K562 (cell line): ENCODE data around the gene C2. TPM values are rescaled to one million over a fixed set of nuclear protein-coding genes. Genes with fewer than 3 reads are reported as not detected.

Source experiments
- ARID1B ChIP-seq: fragments of 450-650 bp; IDR thresholded peaks from 2 replicates; pipeline ENCODE4 v1.6.1; 2016; ENCODE audit warnings: antibody characterized with exemption, mild to moderate bottlenecking, inconsistent platforms
- DMBX1 ChIP-seq: fragments of 250-450 bp; sonication (Bioruptor Pico); IDR thresholded peaks from 2 replicates; pipeline ENCODE4 v1.8.0; 2022; ENCODE audit warnings: inconsistent platforms, mild to moderate bottlenecking, moderate library complexity, borderline replicate concordance
- HNRNPL ChIP-seq: fragments of 200-400 bp; formaldehyde crosslinking; IDR thresholded peaks from 2 replicates; pipeline ENCODE4 v1.6.1; 2017; ENCODE audit warnings: low read depth, mild to moderate bottlenecking, low read length
- NR2C2 ChIP-seq, 2 experiments: fragments of 200-800 bp in 1 of 2; sonication (Bioruptor generic) in 1 of 2; sonication (generic) in 1 of 2; formaldehyde crosslinking in 1 of 2; IDR thresholded peaks; 2 replicates each; pipeline versions ENCODE4 v1.6.1 to v1.8.0; 2016 to 2022; ENCODE audit warnings: mild to moderate bottlenecking in 1 of 2, missing compliant biosample characterization in 1 of 2, missing genetic modification characterization in 1 of 2, missing genetic modification reagents in 1 of 2
- NR3C1 ChIP-seq: sonication (generic); formaldehyde crosslinking; IDR thresholded peaks from 2 replicates; pipeline ENCODE4 v1.8.1; 2022; ENCODE audit warnings: missing genetic modification reagents
- POLR2AphosphoS2 ChIP-seq: IDR thresholded peaks from 2 replicates; pipeline ENCODE4 v1.6.1; 2012; ENCODE audit warnings: low read length, improper control_type of control experiment
- SAP30 ChIP-seq: fragments of 200-600 bp; sonication (generic); IDR thresholded peaks from 2 replicates; pipeline ENCODE4 v1.6.1; 2012; ENCODE audit warnings: borderline replicate concordance, low read depth, mild to moderate bottlenecking, moderate library complexity, low read length, control low read depth, inconsistent platforms; ENCODE audit not compliant: insufficient read depth, poor library complexity, severe bottlenecking
- ZNF175 ChIP-seq: fragments of 200-800 bp; sonication (Bioruptor generic); IDR thresholded peaks from 2 replicates; pipeline ENCODE4 v1.6.1; 2016; ENCODE audit warnings: low read depth, mild to moderate bottlenecking, missing genetic modification characterization, missing compliant biosample characterization
- ZNF184 ChIP-seq: sonication (generic); formaldehyde crosslinking; IDR thresholded peaks from 2 replicates; pipeline ENCODE4 v1.5.0; 2020; ENCODE audit warnings: missing genetic modification reagents
- ZSCAN32 ChIP-seq: fragments of 450-650 bp; formaldehyde crosslinking; IDR thresholded peaks from 2 replicates; pipeline ENCODE4 v1.4.0; 2020; ENCODE audit warnings: mild to moderate bottlenecking, moderate library complexity
- polyA plus RNA-seq, 8 experiments: library from polyadenylated mRNA; depleted of rRNA in 4 of 8; stranded (reverse) in 5 of 8; unstranded in 3 of 8; fragments of >200 nt; fragmentation: Nextera tagmentation in 2 of 8; fragmentation: Illumina TruSeq in 1 of 8; extraction: Ambion mirVana in 2 of 8; extraction: Trizol in 1 of 8; gene quantifications; 2 replicates each; pipeline versions ENCODE4 v1.2.1 to v1.2.3, GENCODE V29; 2011 to 2014; ENCODE audit warnings: inconsistent platforms in 1 of 8, missing spikeins in 1 of 8
- total RNA-seq, 7 experiments: library from RNA; depleted of rRNA in 6 of 7; stranded (reverse); fragments of >200 nt in 6 of 7; fragmentation: Illumina TruSeq in 2 of 7; extraction: Trizol in 2 of 7; gene quantifications; 2 replicates each; pipeline versions ENCODE4 v1.2.1 to v1.2.3, GENCODE V29; 2011 to 2021; ENCODE audit warnings: low replicate concordance in 1 of 7
- TF ChIP-seq, protein P1 (sequence below): fragments of 450-650 bp; IDR thresholded peaks from 2 replicates; pipeline ENCODE4 v1.6.1; 2016; ENCODE audit warnings: antibody characterized with exemption
- TF ChIP-seq, protein P2 (sequence below): sonication (generic); formaldehyde crosslinking; IDR thresholded peaks from 2 replicates; pipeline ENCODE4 v1.9.0; 2022; ENCODE audit warnings: mild to moderate bottlenecking, missing genetic modification reagents
- TF ChIP-seq, protein P3 (sequence below): sonication (generic); formaldehyde crosslinking; IDR thresholded peaks from 2 replicates; pipeline ENCODE4 v1.8.0; 2022; ENCODE audit warnings: mild to moderate bottlenecking, low read depth, missing genetic modification reagents
- TF ChIP-seq, protein P4 (sequence below): sonication (generic); formaldehyde crosslinking; IDR thresholded peaks from 2 replicates; pipeline ENCODE4 v1.8.0; 2023; ENCODE audit warnings: mild to moderate bottlenecking, missing genetic modification reagents

C2 gene
- total and polyA plus RNA-seq, 9 of the 15 experiments (the other 6 are each of a cell fraction or from before 2014, with no cell fraction given) = 0.05 to 1.1 (median 0.39) TPM; not detected in 1

DNA sequence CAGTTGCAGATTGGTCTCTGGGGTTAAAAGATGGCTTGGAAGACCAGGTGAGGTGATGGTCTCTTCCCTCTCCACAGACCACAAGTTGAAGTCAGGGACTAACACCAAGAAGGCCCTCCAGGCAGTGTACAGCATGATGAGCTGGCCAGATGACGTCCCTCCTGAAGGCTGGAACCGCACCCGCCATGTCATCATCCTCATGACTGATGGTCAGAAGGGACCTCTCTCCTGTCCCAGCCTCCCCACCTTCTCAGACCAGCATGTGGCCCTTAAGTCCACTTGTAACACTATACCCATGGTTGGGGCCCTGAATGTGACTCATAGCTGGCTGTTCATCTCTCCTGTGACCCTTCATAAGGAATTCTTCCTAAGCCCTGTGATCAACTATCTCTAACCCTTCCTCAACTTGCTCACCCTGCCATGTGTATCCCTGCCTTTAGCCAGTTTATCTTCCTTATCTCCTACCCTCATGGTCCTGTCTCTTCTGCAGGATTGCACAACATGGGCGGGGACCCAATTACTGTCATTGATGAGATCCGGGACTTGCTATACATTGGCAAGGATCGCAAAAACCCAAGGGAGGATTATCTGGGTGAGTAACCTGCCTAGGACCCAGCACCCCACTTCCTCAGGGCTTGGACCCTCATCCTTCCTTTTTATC lies 21.4 kb downstream of the C2 start (continued):
- TF ChIP-seq, protein P1, sequence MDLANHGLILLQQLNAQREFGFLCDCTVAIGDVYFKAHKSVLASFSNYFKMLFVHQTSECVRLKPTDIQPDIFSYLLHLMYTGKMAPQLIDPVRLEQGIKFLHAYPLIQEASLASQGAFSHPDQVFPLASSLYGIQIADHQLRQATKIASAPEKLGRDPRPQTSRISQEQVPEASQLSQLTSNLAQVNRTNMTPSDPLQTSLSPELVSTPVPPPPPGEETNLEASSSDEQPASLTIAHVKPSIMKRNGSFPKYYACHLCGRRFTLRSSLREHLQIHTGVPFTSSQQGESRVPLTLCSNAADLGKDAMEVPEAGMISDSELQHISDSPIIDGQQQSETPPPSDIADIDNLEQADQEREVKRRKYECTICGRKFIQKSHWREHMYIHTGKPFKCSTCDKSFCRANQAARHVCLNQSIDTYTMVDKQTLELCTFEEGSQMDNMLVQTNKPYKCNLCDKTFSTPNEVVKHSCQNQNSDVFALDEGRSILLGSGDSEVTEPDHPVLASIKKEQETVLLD = peak; percentile 70; the same call in 1 of the 2 replicates
- TF ChIP-seq SAP30 = peak; percentile 44
- TF ChIP-seq, protein P2, sequence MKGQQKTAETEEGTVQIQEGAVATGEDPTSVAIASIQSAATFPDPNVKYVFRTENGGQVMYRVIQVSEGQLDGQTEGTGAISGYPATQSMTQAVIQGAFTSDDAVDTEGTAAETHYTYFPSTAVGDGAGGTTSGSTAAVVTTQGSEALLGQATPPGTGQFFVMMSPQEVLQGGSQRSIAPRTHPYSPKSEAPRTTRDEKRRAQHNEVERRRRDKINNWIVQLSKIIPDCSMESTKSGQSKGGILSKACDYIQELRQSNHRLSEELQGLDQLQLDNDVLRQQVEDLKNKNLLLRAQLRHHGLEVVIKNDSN (CRISPR knock-in tag) = peak; percentile 62
- TF ChIP-seq DMBX1 (CRISPR knock-in tag) = 0 out of 2 replicates have a peak, but pooled peaks have one; percentile 20
- TF ChIP-seq ZNF175 = 0 out of 2 replicates have a peak, but pooled peaks have one; percentile 20
- no peak for TF ChIP-seq HNRNPL
- TF ChIP-seq, protein P3, sequence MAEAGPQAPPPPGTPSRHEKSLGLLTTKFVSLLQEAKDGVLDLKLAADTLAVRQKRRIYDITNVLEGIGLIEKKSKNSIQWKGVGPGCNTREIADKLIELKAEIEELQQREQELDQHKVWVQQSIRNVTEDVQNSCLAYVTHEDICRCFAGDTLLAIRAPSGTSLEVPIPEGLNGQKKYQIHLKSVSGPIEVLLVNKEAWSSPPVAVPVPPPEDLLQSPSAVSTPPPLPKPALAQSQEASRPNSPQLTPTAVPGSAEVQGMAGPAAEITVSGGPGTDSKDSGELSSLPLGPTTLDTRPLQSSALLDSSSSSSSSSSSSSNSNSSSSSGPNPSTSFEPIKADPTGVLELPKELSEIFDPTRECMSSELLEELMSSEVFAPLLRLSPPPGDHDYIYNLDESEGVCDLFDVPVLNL = no peak
- TF ChIP-seq ARID1B = peak; percentile 86
- no peak for TF ChIP-seq ZSCAN32
- no peak for TF ChIP-seq ZNF184 (CRISPR knock-in tag)
- peak; percentile 90 for TF ChIP-seq POLR2AphosphoS2
- TF ChIP-seq NR2C2 (CRISPR knock-in tag; IDR thresholded peaks at IDR 0.05) = no peak
- TF ChIP-seq NR2C2 (tag; IDR thresholded peaks at IDR 0.05) = peak; percentile 74
- TF ChIP-seq, protein P4, sequence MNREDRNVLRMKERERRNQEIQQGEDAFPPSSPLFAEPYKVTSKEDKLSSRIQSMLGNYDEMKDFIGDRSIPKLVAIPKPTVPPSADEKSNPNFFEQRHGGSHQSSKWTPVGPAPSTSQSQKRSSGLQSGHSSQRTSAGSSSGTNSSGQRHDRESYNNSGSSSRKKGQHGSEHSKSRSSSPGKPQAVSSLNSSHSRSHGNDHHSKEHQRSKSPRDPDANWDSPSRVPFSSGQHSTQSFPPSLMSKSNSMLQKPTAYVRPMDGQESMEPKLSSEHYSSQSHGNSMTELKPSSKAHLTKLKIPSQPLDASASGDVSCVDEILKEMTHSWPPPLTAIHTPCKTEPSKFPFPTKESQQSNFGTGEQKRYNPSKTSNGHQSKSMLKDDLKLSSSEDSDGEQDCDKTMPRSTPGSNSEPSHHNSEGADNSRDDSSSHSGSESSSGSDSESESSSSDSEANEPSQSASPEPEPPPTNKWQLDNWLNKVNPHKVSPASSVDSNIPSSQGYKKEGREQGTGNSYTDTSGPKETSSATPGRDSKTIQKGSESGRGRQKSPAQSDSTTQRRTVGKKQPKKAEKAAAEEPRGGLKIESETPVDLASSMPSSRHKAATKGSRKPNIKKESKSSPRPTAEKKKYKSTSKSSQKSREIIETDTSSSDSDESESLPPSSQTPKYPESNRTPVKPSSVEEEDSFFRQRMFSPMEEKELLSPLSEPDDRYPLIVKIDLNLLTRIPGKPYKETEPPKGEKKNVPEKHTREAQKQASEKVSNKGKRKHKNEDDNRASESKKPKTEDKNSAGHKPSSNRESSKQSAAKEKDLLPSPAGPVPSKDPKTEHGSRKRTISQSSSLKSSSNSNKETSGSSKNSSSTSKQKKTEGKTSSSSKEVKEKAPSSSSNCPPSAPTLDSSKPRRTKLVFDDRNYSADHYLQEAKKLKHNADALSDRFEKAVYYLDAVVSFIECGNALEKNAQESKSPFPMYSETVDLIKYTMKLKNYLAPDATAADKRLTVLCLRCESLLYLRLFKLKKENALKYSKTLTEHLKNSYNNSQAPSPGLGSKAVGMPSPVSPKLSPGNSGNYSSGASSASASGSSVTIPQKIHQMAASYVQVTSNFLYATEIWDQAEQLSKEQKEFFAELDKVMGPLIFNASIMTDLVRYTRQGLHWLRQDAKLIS (CRISPR knock-in tag) = no peak
- TF ChIP-seq NR3C1 (CRISPR knock-in tag) = no peak
